Stomach (tissue), 9 donors: Measurements from ENCODE around the gene CAMSAP1. TPM values are rescaled to one million over a fixed set of nuclear protein-coding genes. Genes with fewer than 3 reads are reported as not detected.

Source experiments
- DNase-seq, 2 donors: peaks; one replicate each; pipeline versions ENCODE4 v3.0.0 to v3.0.0-alpha.2; 2013 to 2019
- H3K27ac ChIP-seq, 5 donors: fragments of 200-600 bp in 4 of 5; sonication (generic) in 4 of 5; one replicate each; pipeline ENCODE4 v1.5.1; 2013 to 2019; ENCODE audit warnings: mild to moderate bottlenecking in 1 of 5, moderate library complexity in 1 of 5
- H3K27me3 ChIP-seq, 3 donors: fragments of 200-600 bp; sonication (generic); one replicate each; pipeline ENCODE4 v1.5.1; 2017 to 2019; ENCODE audit warnings: mixed run types in 1 of 3
- H3K36me3 ChIP-seq, 4 donors: fragments of 200-600 bp; sonication (generic); 1 replicate in 3 of 4; 2 replicates in 1 of 4; pipeline ENCODE4 v1.5.1; 2016 to 2019
- H3K4me1 ChIP-seq, 4 donors: fragments of 200-600 bp; sonication (generic); one replicate each; pipeline ENCODE4 v1.5.1; 2016 to 2019
- H3K4me3 ChIP-seq, 4 donors: fragments of 200-600 bp; sonication (generic) in 3 of 4; one replicate each; pipeline ENCODE4 v1.5.1; 2016 to 2019; ENCODE audit warnings: mild to moderate bottlenecking in 1 of 4
- H3K9me3 ChIP-seq, 4 donors: fragments of 200-600 bp; sonication (generic); one replicate each; pipeline ENCODE4 v1.5.1; 2016 to 2019
- CTCF ChIP-seq, 7 experiments: fragments of 450-650 bp in 4 of 7; fragments of 200-600 bp in 3 of 7; sonication (generic) in 3 of 7; IDR thresholded peaks; one replicate each; pipeline ENCODE4 v1.5.1; 2016 to 2019; ENCODE audit warnings: antibody characterized with exemption in 7 of 7, control low read depth in 2 of 7, mild to moderate bottlenecking in 1 of 7
- EP300 ChIP-seq: sonication (generic); formaldehyde crosslinking; IDR thresholded peaks from one replicate; pipeline ENCODE4 v1.6.1; 2017; ENCODE audit warnings: antibody characterized with exemption
- POLR2A ChIP-seq, 4 donors: fragments of 450-650 bp; IDR thresholded peaks; one replicate each; pipeline ENCODE4 v1.6.1; 2016; ENCODE audit warnings: antibody characterized with exemption in 4 of 4, control low read depth in 2 of 4, mild to moderate bottlenecking in 1 of 4, moderate library complexity in 1 of 4
- POLR2AphosphoS5 ChIP-seq, 3 donors: sonication (generic); formaldehyde crosslinking; IDR thresholded peaks; one replicate each; pipeline ENCODE4 v1.6.1; 2016; ENCODE audit warnings: antibody characterized with exemption in 3 of 3
- WGBS, 5 donors: extraction: QIAGEN DNeasy Blood & Tissue Kit in 3 of 5; methylation state at CpG; one replicate each; pipeline versions ENCODE4 v1.1.5 to v1.1.7; 2013 to 2018; 5-methylcytosine and 5-hydroxymethylcytosine counted together
- intact Hi-C: fragments of 100-400 bp; cut with DNase I; formaldehyde crosslinking; loops from one replicate; pipeline ENCODE4 v1.15.1; 2023; ENCODE audit warnings: low total_unique reads
- polyA plus RNA-seq, 3 donors: library from polyadenylated mRNA; stranded (reverse); fragments of 200-250 nt; gene quantifications; one replicate each; pipeline ENCODE4 v1.2.3, GENCODE V29; 2013
- total RNA-seq, 5 donors: library from RNA; depleted of rRNA; stranded (reverse); fragments of >200 nt; gene quantifications; one replicate each; pipeline versions ENCODE4 v1.1.0 to v1.2.3, GENCODE V29; 2014 to 2016
- donor health status: healthy with polysubstance abuse.
- donor health status: Bipolar disorder and iron deficiency.
- donor health status: healthy.

Gene CAMSAP1
- total and polyA plus RNA-seq, 8 donors: 2.4 to 238 (median 12.7) TPM

DNA sequence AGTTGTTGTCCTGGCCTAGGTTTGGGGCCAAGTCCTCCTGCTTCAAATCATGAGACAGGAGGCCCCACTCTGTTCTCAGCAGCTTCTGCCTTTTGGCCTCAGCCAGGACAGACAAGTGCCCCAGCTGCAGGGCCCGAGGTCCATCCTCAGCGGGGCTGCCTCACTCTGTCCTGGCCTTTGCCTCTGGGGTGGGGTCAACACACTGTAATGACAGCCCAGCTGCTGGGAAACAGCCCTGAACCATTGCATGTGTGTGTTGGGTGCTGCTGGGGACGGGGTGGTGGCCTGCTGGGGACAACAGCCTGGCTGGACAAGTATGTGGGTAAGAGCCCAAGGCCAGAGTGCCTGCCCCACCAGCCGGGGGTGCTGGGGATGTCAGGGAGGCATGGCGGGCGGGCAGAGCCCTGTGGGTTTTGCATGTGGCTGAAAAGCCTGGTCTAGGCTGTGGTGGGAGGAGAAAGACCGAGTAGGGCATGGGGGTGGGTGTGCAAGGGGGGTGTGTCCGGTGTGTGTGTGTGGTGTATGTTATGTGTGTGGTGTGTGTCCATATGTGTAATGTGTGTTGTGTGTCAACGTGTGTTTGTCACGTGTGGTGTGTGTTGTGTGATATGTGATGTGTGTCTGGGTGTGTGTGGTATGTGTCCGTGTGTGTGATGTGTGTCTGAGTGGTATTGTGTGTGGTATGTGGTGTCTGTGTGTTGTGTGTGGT is 133.7 kb downstream of the CAMSAP1 start:
- Histone ChIP-seq H3K4me3 (no peak overlapping the region), H3K36me3 (no peaks in the 10 kb centered on the region), H3K27ac (no peak overlapping the region), H3K9me3 (no peaks in the 10 kb centered on the region), H3K27me3 (peaks cover 0 to 57% (median 0%) of the 10 kb centered on the region in 3 donors), H3K4me1 (no peaks in the 10 kb centered on the region)
- 70 to 80% (median 77%) methylated on average over 11 of the region's 11 CpGs for WGBS, 5 donors
- TF ChIP-seq CTCF (IDR thresholded peaks at IDR 0.05) (no peak), POLR2AphosphoS5 (IDR thresholded peaks at IDR 0.05) (no peak), POLR2A (IDR thresholded peaks at IDR 0.05) (no peak), EP300 (no peak)
- no peak for DNase-seq
- intact Hi-C loops: no loop called here

- WGBS, 5 donors: 65 to 69% (median 66%) methylated on average over 2 to 36 of the region's 36 CpGs
Observed at GRCh38 chr9:135772702-135773493, 134.4 kb downstream of the CAMSAP1 start.

DNA sequence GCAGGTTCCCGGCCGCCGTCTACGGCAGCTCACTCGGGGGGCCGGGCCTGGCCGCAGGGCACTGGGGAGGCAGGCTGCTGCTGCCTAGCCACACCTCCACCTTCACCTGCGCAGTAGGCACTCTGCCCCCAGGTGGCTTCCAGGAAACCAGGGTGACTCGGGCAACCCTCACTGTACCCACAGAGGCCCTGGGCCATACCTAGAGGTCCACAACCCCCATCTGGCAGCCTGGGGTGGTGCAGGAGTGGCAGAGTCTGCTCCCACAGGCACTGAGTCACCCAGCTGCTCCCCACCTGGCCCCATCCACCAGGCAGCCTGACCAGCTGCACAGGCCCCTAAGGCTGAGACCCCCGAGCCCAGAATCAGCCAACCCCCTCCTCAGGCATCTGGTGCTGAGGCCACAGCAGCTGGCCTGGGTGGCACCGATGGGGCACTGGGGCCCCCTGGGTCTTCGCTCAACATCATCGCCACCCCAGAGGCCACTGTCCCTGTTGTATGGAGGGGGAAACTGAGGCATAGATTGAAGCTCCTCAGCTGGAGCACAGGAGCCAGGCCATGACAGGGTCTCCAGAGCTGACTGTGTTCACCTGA is 135.2 kb downstream of the CAMSAP1 start:
- TF ChIP-seq CTCF (IDR thresholded peaks at IDR 0.05): no peak
- no peak for TF ChIP-seq POLR2A (IDR thresholded peaks at IDR 0.05)
- no peak for TF ChIP-seq POLR2AphosphoS5 (IDR thresholded peaks at IDR 0.05)
- no peak for TF ChIP-seq EP300
- Histone ChIP-seq H3K27ac (no peak overlapping the region), H3K36me3 (no peaks in the 10 kb centered on the region), H3K27me3 (peaks cover 0 to 50% (median 0%) of the 10 kb centered on the region in 3 donors), H3K4me3 (no peak overlapping the region), H3K9me3 (peaks cover 0 to 3% (median under 1%) of the 10 kb centered on the region in 4 donors), H3K4me1 (no peaks in the 10 kb centered on the region)
- intact Hi-C loops: no loop called here
- WGBS, 5 donors: 82 to 91% (median 87%) methylated on average over 9 to 13 of the region's 13 CpGs
- no peak for DNase-seq

More at GRCh38 chr9:135772702-135773493, 134.4 kb downstream of the CAMSAP1 start:
- DNase-seq: no peak
- no peaks in the 10 kb centered on the region for H3K9me3 ChIP-seq
- TF ChIP-seq EP300: no peak
- no peak for TF ChIP-seq POLR2AphosphoS5 (IDR thresholded peaks at IDR 0.05)
- no peak for TF ChIP-seq POLR2A (IDR thresholded peaks at IDR 0.05)
- no peak for TF ChIP-seq CTCF (IDR thresholded peaks at IDR 0.05)
- no peak overlapping the region for H3K27ac ChIP-seq
- no peaks in the 10 kb centered on the region for H3K36me3 ChIP-seq
- intact Hi-C loops: no loop called here
- H3K4me1 ChIP-seq: no peaks in the 10 kb centered on the region
- no peak overlapping the region for H3K4me3 ChIP-seq
- peaks cover 0 to 50% (median 0%) of the 10 kb centered on the region in 3 donors for H3K27me3 ChIP-seq

DNA sequence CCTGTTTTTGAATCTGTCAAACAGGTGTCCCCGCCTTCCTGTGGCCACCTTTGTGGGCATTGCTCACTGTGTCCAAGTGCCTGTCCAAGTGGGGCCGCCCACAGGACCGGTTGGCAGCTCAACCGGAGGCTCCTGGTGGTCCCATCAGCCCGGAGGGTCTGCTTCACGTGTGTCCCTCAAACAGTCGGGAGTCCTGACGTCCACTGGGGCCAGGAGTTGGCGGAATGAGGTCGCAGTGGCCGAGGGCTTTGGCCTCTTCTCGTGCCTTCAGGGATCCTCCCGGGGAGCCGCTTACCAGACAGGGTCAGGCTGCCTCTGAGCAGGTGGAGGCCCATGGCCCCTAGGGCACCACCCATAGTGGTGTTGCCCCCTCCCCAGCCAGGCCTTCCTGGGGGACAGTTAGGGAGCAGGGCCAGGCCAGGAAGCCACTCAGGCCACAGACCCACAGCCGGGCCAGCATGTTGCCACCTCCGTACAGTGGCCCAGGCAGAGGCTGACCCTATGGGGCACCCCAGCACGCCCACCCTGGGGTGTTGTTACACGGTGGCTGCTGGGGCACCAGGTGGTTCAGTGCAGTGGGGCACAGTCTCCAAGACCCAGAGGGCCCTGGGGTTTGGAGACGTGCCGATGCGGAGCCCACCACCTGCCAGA is 135.8 kb downstream of the CAMSAP1 start:
- TF ChIP-seq EP300 (no peak), POLR2AphosphoS5 (IDR thresholded peaks at IDR 0.05) (no peak), CTCF (IDR thresholded peaks at IDR 0.05) (no peak), POLR2A (IDR thresholded peaks at IDR 0.05) (no peak)
- intact Hi-C loops: no loop called here
- Histone ChIP-seq H3K36me3 (no peaks in the 10 kb centered on the region), H3K27ac (no peak overlapping the region), H3K4me1 (no peaks in the 10 kb centered on the region), H3K4me3 (no peak overlapping the region), H3K9me3 (peaks cover 0 to 9% (median 5%) of the 10 kb centered on the region in 4 donors), H3K27me3 (peaks cover 0 to 50% (median 0%) of the 10 kb centered on the region in 3 donors)
- WGBS, 5 donors: 79 to 89% (median 85%) methylated on average over 8 to 21 of the region's 21 CpGs
- no peak for DNase-seq
